Retinal pigment epithelial cell (primary cell): ENCODE data around the gene POTEJ.
"Not testable (repeated sequence)": the region's sequence is repeated elsewhere in the genome, so short reads cannot be mapped to it uniquely, and the experiment has no call there.

Experiments used
- DNase-seq: peaks from one replicate; pipeline ENCODE4 v3.0.0-alpha.2; 2010; ENCODE audit warnings: low read depth
- H3K4me3 ChIP-seq: 2 replicates; pipeline ENCODE4 v1.5.1; 2011; ENCODE audit warnings: mild to moderate bottlenecking, low read length, control low read depth, moderate library complexity

POTEJ gene

DNA sequence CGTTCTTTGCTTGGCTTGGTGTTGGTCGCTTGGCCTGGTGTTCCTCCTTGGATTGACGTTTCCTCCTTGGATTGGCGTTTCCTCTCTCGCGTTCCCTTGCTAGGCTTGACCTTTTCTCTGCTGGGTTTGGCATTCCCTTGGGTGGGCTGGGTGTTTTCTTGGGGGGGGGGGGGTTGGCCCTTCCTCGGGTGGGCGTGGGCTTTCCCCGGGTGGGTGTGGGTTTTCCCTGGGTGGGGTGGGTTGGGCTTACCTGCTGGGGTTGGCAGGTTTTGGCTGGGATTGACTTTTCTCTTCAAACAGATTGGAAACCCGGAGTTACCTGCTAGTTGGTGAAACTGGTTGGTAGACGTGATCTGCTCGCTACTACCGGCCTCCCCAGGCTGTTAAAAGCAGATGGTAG is at the start of gene POTEJ:
TSS of gene POTEJ (plus strand) at position 301 of the 400 bp plus-strand sequence. CDS start at position 394, 93 bp downstream.
- H3K4me3 ChIP-seq, DNase-seq: not testable (repeated sequence)

DNA sequence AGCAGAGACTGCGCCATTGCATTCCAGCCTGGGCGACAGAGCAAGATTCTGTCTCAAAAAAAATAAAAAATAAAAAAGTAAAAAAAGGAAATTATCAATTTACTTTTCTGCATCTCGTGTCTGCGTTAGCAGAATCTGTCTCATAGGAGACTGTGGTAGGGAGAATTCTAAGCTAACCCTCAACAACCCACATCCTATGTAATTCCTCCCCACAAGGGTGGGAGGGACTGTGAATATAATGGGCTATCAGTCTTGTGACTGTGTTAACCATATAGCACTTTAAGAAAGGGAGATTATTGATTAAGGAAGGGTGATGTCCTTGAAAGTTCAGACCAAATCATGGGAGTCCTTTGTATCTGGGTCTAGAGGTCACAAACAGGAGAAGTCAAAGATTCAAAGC is 45.1 kb upstream of the POTEJ start:
- not testable (repeated sequence) for DNase-seq, H3K4me3 ChIP-seq

DNA sequence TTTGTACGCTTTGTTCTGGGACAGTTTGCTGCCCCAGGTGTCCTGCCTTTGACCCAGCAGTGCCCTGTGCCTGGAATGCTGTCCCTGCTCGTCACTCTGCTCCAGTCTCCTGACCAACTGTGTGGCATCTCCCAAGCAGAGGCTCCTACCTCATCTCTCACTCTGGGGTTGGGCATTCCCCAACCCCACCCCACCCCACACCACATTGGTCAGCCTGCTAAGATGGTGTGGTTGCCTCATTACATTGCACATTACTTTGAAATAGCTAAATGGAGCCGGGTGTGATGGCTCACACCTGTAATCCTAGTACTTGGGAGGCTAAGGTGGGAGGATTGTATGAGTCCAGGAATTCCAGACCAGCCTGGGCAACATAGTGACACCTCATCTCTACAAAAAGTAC is 39.3 kb upstream of the POTEJ start:
- not testable (repeated sequence) for H3K4me3 ChIP-seq, DNase-seq

DNA sequence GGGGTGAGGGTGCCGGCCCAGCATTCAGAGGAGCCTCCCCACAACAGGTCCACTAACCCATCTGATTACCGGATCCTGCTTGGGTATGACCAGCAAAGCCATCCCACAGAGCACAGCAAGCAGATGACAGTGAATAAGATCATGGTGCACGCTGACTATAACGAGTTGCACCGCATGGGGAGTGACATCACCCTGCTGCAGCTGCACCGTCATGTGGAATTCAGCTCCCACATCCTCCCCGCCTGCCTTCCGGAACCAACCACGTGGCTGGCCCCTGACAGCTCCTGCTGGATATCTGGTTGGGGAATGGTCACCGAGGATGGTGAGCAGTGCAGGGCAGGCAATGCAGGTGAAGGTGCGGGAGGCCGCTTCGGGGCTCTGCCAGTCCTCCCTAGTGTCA is 37.0 kb upstream of the POTEJ start:
- not testable (repeated sequence) for DNase-seq, H3K4me3 ChIP-seq

DNA sequence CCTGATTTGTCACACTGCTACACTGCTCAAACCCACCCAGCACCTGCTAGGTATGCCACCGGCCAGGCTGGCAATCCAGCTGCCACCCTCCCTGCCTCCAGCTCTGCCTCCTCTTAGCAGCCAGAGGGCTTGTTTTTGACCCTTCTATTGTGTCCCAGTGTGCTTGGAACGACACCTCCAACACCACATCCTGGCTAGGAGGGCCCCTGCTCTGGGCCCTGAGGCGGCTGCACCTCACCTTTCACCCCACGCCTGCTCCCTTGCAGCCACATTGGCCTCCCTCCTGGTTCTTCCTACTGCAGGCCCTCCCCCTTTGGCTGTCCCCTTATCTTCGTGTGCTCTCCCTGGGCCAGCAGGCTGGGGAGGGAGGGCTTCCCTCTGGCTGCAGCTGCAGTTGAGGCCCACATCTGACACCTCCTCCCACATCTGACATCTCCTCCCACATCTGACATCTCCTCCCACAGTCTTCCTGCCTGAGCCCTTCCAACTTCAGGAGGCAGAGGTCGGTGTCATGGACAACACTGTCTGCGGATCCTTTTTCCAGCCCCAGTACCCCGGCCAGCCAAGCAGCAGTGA is 34.9 kb upstream of the POTEJ start:
- not testable (repeated sequence) for H3K4me3 ChIP-seq, DNase-seq

DNA sequence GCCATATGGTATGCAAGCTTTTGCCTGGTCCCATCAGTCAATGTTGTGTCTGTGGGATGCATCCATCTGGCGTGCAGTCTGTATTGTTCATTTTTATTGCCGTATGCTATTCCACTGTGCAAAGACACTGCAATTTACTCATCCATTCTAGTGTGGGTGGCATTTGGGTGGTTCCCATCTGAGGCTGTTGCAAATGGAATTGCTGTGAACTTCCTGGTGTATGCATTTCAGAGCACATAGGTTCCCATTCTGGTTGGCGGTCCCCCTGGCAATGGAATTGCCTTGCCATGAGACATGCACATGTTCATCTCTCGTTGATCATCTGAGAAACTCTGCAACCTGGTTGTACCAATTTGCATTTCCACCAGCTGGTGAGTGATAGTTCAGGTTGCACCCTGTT is 33.7 kb upstream of the POTEJ start:
- not testable (repeated sequence) for DNase-seq, H3K4me3 ChIP-seq

DNA sequence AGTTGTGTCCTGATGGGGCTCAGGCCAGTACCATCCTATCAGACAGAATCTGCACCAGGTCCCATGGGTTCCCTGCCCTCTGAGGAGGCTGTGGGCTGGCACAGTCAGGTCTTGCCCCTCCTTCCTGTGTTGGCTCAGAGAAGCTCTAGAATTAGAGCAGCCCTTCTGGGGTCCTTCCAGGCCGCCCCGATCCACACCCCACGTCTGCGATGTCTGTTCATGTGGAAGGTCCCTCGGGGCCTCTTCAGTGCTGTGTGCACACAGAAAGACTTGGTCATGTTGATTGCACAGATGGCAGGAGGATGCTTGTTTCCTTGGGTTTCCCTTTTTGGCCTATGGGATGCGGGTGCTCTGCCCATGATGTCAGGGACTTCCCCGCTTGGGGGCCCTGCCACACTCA is 32.1 kb upstream of the POTEJ start:
- H3K4me3 ChIP-seq, DNase-seq: not testable (repeated sequence)

DNA sequence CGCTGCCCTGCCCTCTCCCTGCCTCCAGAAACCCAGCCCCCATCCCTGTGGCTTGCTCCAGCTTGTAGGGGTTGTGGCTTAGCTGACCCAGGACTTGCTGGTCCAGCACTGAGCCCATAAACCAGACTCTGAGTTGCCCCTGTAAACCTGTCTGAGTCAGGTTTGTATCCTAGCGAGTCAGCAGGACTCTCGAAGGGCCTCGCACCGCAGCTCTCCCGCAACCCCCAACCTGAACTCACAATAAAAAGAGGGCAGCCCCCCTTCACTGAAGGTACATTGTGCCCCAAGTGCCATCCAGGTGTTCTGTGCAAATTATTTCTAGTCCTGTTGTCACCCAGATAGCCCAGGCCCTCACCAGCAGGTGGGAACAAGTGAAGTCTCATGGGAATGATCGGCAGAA is 29.7 kb upstream of the POTEJ start:
- not testable (repeated sequence) for H3K4me3 ChIP-seq, DNase-seq

DNA sequence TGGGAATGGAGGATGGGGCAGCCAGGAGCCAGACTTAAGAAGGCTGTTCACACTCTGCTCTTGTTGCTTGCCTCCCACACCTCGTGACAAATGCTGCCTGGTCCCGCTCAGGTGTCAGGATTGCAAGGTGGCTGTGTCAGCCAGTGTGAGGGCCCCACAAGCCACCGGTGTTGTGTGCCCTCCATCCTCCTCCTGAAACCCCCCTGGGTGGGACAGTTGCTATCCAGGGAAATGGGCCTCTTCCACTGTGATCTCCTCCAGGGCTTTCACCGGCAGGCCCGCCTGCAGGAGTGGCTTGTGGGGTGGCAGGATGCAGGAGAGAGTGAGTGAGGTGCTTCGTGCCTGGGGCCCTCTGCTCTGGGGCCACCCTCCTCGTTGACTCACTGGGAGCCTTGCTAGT is 28.3 kb upstream of the POTEJ start:
- DNase-seq, H3K4me3 ChIP-seq: not testable (repeated sequence)

DNA sequence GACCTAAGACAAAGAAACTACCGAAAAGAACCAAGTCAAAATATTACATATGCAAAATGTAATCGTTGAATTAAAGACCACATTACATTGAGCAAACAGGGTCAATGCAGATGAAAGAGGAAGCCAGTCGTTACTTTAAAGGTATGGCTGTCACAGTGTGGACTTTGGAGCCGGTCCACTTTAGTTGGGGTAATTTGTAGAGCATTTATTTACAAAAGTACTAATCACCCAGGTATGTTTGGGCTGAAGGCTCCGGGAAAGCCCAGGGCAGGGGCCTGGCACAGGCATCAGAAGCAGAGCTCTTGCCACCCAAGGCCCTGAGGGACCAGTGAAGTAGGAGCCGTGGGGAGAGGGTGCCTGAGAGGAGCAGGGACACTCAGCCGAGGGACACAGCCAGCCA is 27.7 kb upstream of the POTEJ start:
- not testable (repeated sequence) for H3K4me3 ChIP-seq, DNase-seq

DNA sequence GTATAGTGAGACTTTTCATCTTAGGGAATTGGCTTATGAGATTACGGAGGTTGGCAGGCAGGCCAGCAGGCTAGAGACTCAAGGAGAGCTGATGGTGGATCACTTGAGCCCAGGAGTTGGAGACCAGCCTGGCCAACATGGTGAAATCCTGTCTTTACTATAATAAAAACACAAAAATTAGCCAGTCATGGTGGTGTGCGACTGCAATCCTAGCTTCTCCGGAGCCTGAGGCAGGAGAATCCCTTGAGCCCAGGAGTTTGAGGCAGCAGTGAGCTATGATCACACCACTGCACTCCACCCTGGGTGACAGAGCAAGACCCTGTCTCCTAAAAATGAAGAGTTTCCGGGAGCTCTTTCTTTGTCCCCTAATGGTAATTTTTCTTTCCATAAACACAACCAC is 26.5 kb upstream of the POTEJ start:
- DNase-seq, H3K4me3 ChIP-seq: not testable (repeated sequence)

DNA sequence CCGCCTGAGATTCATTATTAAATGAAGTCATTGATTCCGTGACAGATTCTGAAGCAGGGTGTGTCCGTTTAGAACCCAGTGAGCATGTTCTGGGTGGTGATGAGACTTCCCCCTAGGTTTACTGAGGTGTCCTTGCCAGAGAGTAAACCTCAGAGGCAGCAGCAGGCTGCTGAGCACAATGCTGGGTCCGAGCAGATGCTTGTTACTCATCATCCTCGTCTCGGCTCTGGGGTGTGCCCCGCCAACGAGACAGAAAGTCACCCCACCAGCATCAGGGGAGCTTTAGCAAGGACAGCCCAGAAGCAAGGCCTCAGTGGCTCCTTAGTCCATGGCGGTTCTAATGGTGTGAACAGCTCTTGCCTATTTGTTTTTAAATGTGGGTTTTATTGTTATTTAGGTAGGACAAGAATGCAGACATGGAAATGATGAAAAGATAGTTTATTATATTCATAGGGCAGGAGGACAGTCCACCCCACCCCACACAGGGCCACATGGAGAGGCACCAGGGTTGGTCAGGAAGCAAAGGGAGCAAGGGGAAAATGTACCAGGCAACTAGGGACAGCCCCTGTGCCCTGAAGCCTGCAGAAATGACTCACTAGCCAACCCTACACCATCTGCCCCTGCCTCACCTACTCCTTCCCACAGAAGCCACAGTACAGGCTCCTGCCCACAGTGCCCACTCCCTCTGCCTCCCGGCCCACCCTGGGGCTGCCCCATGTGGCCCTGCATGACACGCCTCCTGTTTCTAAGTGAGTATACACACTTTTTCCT is 22.4 kb upstream of the POTEJ start:
- not testable (repeated sequence) for DNase-seq

DNA sequence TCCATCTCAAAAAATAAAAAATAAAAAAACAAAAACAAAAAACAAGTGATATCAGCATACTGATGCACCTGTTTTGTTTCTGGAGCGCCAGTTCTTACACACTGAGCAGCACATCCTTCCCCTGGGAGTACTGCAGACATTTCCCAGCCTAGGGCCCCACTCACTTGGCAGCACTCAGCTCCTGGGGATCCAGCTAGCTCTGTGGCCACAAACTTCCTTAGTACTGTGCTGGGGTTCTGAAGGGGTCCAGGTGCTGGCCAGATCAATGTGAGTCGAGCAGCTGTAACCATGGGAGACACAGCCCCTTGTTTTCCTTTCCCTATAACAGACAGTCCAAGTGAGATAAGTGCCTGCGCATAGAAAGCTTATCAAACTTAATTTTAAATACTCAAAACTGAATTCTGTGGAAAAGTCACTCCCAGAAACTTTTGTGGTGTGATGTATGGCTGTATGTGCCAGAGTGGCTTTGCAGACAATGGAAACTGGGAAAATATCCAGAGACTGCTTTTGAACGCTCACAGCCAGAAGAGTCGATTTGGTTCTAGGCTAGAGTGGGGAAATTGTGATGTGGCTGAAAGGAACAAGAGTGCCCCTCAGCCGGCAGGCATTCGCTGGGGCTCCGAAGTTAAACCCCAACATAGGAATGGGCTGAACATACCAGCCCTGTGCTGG is 20.9 kb upstream of the POTEJ start:
- H3K4me3 ChIP-seq, DNase-seq: not testable (repeated sequence)

More for the DNA sequence above, 22.4 kb upstream of the POTEJ start:
- not testable (repeated sequence) for H3K4me3 ChIP-seq

DNA sequence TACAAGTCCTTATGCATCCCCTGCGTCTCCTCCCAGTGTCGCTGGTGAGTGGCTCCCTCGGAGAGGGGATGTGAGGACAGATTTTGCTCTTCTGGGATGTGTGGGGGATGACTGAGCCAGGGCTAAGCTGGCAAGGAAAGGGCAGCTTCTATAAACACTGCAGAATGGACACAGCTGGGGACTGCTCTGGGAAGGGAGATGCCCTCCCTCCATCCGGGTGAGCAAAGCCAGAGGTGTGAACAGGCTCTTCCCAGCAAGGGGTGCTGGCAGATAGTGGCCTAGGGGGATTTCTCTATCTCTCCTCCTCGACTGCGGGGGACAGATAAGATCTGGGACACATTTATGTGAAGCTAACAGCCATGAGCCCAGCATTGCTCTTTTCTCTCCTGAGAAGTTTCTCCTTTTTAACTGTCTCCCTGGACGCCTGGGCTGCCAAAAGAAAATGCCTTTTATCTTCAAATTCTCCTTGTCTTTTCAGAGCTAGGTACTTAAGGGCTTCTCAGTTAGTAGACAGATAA is 20.3 kb upstream of the POTEJ start:
- not testable (repeated sequence) for DNase-seq, H3K4me3 ChIP-seq

DNA sequence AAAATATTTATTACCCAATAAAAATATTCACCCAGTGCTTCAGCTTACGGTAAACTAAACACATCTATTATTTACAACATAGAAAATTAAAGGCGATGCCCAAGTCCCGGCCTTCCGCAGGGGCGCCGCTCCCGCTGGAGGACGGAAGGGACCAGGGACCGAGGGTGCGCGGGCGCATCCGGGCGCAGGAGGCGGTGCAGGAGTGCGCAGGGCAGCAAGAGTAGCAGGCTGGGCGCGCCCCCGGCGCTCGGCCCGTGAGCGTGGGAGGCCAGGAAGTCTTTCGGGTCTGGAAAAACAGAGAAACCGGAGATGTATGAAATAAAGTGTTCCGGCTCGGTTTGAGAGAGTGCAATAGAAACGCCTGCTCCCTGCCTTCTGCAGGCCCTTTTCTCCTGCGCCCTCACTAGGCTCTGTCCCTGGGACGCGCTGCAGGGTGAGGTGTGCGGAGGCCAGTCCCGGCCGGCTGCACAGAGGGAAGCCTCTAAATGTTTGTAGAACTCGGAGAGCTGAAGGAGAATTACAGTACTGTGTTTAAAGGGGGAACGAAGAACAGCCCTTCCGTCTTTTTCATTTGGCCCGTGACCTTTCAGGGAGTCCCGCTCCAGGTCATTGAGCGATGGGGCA is 18.3 kb upstream of the POTEJ start:
- not testable (repeated sequence) for DNase-seq, H3K4me3 ChIP-seq

DNA sequence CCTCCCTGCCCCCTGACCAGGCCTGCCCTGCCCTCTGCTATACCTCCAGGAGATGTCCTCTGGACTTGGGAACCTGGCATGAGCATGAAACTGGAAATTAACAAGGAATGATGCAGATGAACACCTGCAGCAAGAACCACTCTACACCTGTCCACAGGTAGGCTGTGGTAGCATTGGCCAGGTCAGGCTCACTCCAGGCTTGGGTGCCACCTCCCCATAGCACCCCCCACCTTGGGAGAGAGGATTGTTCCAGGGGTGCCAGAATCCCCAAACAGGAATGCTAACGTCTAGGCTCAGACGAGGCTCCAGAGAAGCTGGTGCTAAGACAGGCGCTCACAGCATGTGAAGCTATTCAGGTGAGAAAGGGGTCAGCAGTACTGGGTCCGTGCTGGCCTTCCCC is 17.2 kb upstream of the POTEJ start:
- not testable (repeated sequence) for DNase-seq, H3K4me3 ChIP-seq

DNA sequence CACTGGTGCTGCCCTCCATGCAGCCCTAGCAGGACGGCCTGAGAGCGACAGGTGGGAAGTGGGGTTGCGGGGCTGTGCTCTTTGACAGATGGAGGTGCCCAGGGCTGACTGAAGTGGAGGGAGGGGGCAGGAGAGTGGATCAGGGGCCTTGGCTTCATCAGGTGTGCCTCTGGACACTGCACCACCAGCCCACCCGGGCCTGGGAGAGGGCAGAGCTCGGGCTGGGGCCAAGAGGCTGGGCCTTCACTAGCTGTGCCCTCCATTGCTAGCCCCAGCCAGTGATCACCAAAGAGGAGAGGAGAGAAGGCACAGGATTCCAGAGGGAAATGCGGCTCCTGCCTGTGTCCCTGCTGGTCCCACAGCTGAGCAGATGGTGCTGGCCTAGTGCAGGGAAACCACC is 14.5 kb upstream of the POTEJ start:
- not testable (repeated sequence) for H3K4me3 ChIP-seq, DNase-seq

DNA sequence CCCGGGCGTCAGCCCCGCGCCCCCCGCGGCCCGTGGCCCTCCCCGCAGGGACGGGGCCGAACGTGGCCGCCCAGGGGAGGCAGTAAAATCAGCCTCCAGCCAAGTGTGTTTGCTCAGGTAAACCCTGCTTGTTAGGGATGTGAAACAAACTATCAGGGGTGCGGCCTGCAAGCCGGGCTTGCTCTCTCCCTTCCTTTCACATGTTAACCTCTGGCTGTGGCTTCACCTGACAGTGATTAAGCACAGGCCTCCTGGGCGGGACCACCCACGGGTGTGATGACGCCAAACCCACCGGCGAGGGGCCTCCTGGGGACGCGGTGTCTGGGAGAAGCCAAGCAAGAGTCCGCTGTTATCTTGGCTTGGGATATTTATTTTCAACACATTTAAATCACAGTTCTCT is 13.2 kb upstream of the POTEJ start:
- not testable (repeated sequence) for H3K4me3 ChIP-seq, DNase-seq

DNA sequence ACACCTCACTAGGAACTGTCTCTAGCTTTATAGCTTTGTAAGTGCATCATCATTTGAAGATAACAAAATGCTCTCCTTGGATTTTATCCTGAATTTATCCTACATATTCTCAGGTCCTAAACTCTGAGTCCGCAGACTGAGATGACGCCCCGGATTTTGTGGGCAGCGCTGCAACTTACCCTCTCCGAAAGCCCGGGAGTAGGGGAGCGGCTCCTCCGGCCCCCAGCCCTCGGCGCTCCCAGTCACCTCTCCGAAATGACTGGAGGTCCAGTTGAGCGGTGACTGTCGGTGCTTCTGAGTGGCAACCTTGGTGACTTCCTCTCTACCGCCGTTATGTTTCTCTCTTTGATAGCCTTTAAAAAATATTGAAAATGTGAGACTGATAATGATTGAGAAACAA is 12.8 kb upstream of the POTEJ start:
- not testable (repeated sequence) for DNase-seq, H3K4me3 ChIP-seq

DNA sequence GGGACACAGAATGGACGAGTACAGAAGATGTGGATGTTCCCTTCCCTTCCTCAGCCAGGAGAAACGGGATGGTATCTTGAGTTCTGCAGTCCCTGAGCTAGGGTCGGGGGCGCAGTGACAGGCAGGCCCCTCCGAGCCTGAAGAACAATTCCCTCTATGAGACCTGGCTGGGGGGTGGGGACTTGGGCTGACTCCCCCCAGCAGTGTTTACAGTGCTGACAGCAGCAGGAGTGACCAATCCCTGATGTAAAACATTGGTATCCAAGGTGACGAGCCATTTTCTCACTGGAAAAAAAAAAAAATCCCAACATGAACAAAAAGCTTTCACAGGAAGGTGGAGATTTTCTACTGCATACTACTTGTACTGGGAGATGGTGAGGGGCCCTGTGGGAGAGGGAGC is 11.8 kb upstream of the POTEJ start, which contains the start of gene CFC1:
TSS of gene CFC1 (minus strand) at position 183 of the 400 bp plus-strand sequence. CDS start 288 bp downstream, outside the sequence.
- H3K4me3 ChIP-seq, DNase-seq: not testable (repeated sequence)
